ENCODE results near the gene FURIN. TPM values are rescaled to one million over a fixed set of nuclear protein-coding genes. Genes with fewer than 3 reads are reported as not detected.

The FURIN gene
- polyA plus RNA-seq, 1 of the 3 experiments (the other 2 are of a cell fraction), result 40.8 TPM

DNA sequence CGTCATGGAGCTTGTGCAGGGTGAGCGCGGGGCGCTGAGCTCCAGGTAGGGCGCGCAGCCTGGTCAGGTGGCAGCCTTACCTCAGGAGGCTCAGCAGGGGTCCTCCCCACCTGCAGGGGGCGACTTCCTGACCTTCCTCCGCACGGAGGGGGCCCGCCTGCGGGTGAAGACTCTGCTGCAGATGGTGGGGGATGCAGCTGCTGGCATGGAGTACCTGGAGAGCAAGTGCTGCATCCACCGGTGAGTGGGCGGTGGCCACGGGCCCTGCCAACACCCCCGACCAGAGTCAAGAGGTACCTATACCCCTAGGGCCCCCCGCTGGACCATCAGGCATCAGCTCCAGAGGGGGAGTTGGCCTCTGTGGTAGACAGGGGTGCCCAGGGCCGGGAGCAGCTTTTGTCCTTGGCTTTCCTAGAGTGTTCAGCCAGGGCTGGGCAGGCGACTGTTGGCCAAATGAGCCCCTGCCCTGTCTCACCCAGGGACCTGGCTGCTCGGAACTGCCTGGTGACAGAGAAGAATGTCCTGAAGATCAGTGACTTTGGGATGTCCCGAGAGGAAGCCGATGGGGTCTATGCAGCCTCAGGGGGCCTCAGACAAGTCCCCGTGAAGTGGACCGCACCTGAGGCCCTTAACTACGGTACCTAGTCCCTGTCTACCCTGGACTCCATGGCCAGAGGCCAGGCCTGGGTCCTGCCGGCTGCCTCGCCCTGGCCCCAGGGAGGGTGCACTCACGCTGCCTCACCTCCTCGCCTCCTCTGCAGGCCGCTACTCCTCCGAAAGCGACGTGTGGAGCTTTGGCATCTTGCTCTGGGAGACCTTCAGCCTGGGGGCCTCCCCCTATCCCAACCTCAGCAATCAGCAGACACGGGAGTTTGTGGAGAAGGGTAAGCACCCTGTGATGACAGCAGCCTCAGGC lies 25.0 kb downstream of the FURIN start:
- Histone ChIP-seq H3F3A (replicated peaks; ENCODE audit: insufficient read depth) (no peaks in the 10 kb centered on the region), H3K79me2 (ENCODE audit: insufficient read depth) (no peaks in the 10 kb centered on the region), H4K20me1 (ENCODE audit: insufficient read depth) (no peaks in the 10 kb centered on the region), H3K4me2 (no peak overlapping the region), H3K9ac (no peak overlapping the region), H3K4me3 (ENCODE audit: low read depth in 2 of 2, low read length in 1 of 2) (no peak overlapping the region), H2AFZ (ENCODE audit: low read depth) (no peak overlapping the region), H3K9me2 (no peaks in the 10 kb centered on the region), H3K4me1 (ENCODE audit: control insufficient read depth in 1 of 2, insufficient read depth in 2 of 2, low read depth in 1 of 2, low read length in 1 of 2) (peaks cover 0 to 8% of the 10 kb centered on the region in 2 experiments; a peak in 1 of 4 replicates), H3K27ac (ENCODE audit: low read depth in 2 of 2, low read length in 1 of 2) (no peak overlapping the region), H3K9me3 (no peaks in the 10 kb centered on the region), H3K27me3 (ENCODE audit: insufficient read depth) (no peaks in the 10 kb centered on the region), H3K36me3 (replicated peaks in 1 of 2; ENCODE audit: control insufficient read depth in 1 of 2, insufficient read depth in 2 of 2, low read length in 1 of 2) (no peaks in the 10 kb centered on the region)
- POLR2A ChIA-PET, result no interaction called here
- CTCF ChIA-PET, result interaction anchor here (0.8 to 6.4 kb wide), 7 partner anchors 7 to 247 kb away, joined by 3 to 93 read pairs (median 6); partner anchors contain the start of genes FES, HDDC3, MAN2A2 and UNC45A
- 93% methylated on average over 24 of the region's 33 CpGs for WGBS (ENCODE audit: low lambda C conversion rate)
- peak; percentile 29 for TF ChIP-seq CTCF (IDR thresholded peaks at IDR 0.05)
- no peak for TF ChIP-seq FOXJ3 (CRISPR knock-in tag; IDR thresholded peaks at IDR 0.05)
- TF ChIP-seq GABPA (IDR thresholded peaks at IDR 0.05; ENCODE audit: low read depth), result no peak
- TF ChIP-seq USF2 (IDR thresholded peaks at IDR 0.05; ENCODE audit: borderline replicate concordance, low read depth, low read length), result no peak
- DNase-seq, result peak; percentile 57

GRCh38 chr15:90895571-90896117 lies 27.3 kb downstream of the FURIN start:
- peak; percentile 86 for DNase-seq
- H3K27me3 ChIP-seq (ENCODE audit: insufficient read depth), result no peaks in the 10 kb centered on the region
- no peaks in the 10 kb centered on the region for H3K79me2 ChIP-seq (ENCODE audit: insufficient read depth)
- 46% methylated on average over 9 of the region's 10 CpGs for WGBS (ENCODE audit: low lambda C conversion rate)
- H3K9me2 ChIP-seq, result no peaks in the 10 kb centered on the region
- peaks cover 0 to 8% of the 10 kb centered on the region in 2 experiments; a peak in 1 of 4 replicates for H3K4me1 ChIP-seq (ENCODE audit: control insufficient read depth in 1 of 2, insufficient read depth in 2 of 2, low read depth in 1 of 2, low read length in 1 of 2)
- no peaks in the 10 kb centered on the region for H4K20me1 ChIP-seq (ENCODE audit: insufficient read depth)
- CTCF ChIA-PET, result interaction anchor here (0.7 to 6.4 kb wide), 7 partner anchors 9 to 646 kb away, joined by 3 to 93 read pairs (median 6); partner anchors contain the start of genes FES, HDDC3, TTLL13 and UNC45A
- peaks cover 2% of the 10 kb centered on the region for H3F3A ChIP-seq (replicated peaks; ENCODE audit: insufficient read depth)
- no peaks in the 10 kb centered on the region for H3K36me3 ChIP-seq (replicated peaks in 1 of 2; ENCODE audit: control insufficient read depth in 1 of 2, insufficient read depth in 2 of 2, low read length in 1 of 2)
- H3K9me3 ChIP-seq, result no peaks in the 10 kb centered on the region
- H3K4me3 ChIP-seq (ENCODE audit: low read depth in 2 of 2, low read length in 1 of 2), result no peak overlapping the region; a peak in 1 of 4 replicates
- peak overlapping the region in 1 of 2 experiments; percentile 83; a peak in 2 of 4 replicates for H3K27ac ChIP-seq (ENCODE audit: low read depth in 2 of 2, low read length in 1 of 2)
- no peak overlapping the region for H3K9ac ChIP-seq
- no peak overlapping the region for H3K4me2 ChIP-seq
- no peak overlapping the region for H2AFZ ChIP-seq (ENCODE audit: low read depth)
- POLR2A ChIA-PET, result interaction anchor here (0.6 to 1.6 kb wide), 6 partner anchors 34 to 1848 kb away, joined by 3 to 8 read pairs (median 5); partner anchors contain the start of genes HDDC3 and UNC45A
- peak; percentile 37 for TF ChIP-seq PBX3 (IDR thresholded peaks at IDR 0.05)
- TF ChIP-seq GATA2 (CRISPR knock-in tag; IDR thresholded peaks at IDR 0.05), result peak; percentile 75
- no peak for TF ChIP-seq FOXM1 (IDR thresholded peaks at IDR 0.05; ENCODE audit: low read depth)
- no peak for TF ChIP-seq FOSL2 (IDR thresholded peaks at IDR 0.05; ENCODE audit: borderline replicate concordance, low read depth)
- TF ChIP-seq TAF1 (IDR thresholded peaks at IDR 0.05; ENCODE audit: borderline replicate concordance, low read depth, low read length), result no peak
- TF ChIP-seq GABPA (IDR thresholded peaks at IDR 0.05; ENCODE audit: low read depth), result no peak
- TF ChIP-seq SMC3 (IDR thresholded peaks at IDR 0.05; ENCODE audit: low read depth, low read length), result no peak; the same call in 1 of the 2 replicates
- no peak for TF ChIP-seq MEF2A (IDR thresholded peaks at IDR 0.05; ENCODE audit: borderline replicate concordance, low read depth)
- TF ChIP-seq POLR2AphosphoS5 (IDR thresholded peaks at IDR 0.05; ENCODE audit: low read depth, low read length), result no peak
- TF ChIP-seq TCF12 (IDR thresholded peaks at IDR 0.05), result no peak
- TF ChIP-seq YY1 (IDR thresholded peaks at IDR 0.05; ENCODE audit: low read depth), result no peak
- no peak for TF ChIP-seq NFIC (IDR thresholded peaks at IDR 0.05; ENCODE audit: borderline replicate concordance)
- TF ChIP-seq RCOR1 (IDR thresholded peaks at IDR 0.05; ENCODE audit: low read length), result peak; percentile 46; the same call in 1 of the 2 replicates
- peak in 1 of 2 experiments; percentile 30; a peak in 1 of 4 replicates for TF ChIP-seq EP300 (IDR thresholded peaks at IDR 0.05; ENCODE audit: borderline replicate concordance in 1 of 2, low read depth in 1 of 2, low read length in 1 of 2)
- no peak for TF ChIP-seq REST (IDR thresholded peaks at IDR 0.05; ENCODE audit: low read depth, low read length)
